ENCODE measurements around the gene CHST13. TPM values are rescaled to one million over a fixed set of nuclear protein-coding genes. Genes with fewer than 3 reads are reported as not detected.

Gene CHST13
- total and polyA plus RNA-seq, 2 donors, result 0.24 to 0.32 TPM

DNA sequence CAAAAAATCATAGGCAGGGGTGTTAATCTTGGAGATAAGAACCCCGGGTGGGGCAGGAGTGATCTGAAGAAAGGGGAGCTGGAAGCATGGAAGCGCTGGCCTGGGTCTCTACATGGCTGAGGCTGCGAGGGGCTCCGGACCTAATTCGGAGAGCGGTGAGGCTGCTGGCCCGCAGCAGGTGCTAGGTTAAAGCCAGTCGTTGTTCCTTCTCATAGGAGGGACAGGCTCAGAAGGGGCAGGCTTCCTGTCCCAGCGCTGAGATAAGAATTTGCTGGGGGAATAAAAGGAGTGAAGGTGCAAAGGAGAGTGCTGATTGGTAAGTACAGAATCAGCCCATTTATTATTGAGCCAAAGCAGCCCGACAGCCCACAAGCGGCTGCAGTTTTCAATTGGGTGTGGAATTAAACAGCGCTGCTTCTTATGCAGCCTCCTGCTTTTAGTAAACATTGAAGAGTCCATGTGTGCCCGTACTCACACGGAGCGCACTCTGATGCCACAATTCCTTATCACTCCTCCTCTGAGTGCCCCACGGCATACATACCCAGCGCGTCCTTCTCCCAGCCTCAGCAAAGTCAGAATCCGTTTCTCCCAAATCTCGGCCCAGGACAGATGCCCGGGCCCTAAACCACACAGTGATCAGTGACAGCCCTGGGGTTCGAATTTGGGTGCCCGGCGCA, 17.1 kb downstream of the CHST13 start:
- no peaks in the 10 kb centered on the region for H3K36me3 ChIP-seq (ENCODE audit: insufficient read depth)
- DNase-seq (ENCODE audit: extremely low spot score), result no peak
- H3K4me1 ChIP-seq (ENCODE audit: insufficient read depth), result no peaks in the 10 kb centered on the region
- WGBS, result 69% methylated on average over 24 of the region's 24 CpGs
- H3K4me3 ChIP-seq (ENCODE audit: low read depth, low read length), result no peak overlapping the region
- H3K27ac ChIP-seq (ENCODE audit: low read depth), result no peak overlapping the region

DNA sequence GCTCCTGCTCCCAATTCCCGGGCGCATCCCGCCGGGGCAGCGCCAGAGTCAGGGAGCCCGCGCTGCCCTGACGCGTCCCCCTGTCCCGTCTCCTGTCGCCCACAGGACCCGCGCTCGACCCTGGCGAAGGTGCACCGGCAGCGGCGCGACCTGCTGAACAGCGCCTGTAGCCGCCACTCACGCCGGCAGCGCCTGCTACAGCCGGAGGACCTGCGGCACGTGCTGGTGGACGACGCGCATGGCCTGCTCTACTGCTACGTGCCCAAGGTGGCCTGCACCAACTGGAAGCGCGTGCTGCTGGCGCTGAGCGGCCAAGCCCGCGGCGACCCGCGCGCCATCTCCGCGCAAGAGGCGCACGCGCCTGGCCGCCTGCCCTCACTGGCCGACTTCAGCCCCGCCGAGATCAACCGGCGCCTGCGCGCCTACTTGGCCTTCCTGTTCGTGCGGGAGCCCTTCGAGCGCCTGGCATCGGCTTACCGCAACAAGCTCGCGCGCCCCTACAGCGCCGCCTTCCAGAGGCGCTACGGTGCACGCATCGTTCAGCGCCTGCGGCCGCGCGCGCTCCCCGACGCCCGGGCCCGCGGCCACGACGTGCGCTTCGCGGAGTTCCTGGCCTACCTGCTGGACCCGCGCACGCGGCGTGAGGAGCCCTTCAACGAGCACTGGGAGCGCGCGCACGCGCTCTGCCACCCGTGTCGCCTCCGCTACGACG, 17.8 kb downstream of the CHST13 start:
- 38% methylated on average over 101 of the region's 101 CpGs for WGBS
- no peaks in the 10 kb centered on the region for H3K36me3 ChIP-seq (ENCODE audit: insufficient read depth)
- no peak overlapping the region for H3K4me3 ChIP-seq (ENCODE audit: low read depth, low read length)
- no peaks in the 10 kb centered on the region for H3K4me1 ChIP-seq (ENCODE audit: insufficient read depth)
- no peak for DNase-seq (ENCODE audit: extremely low spot score)
- H3K27ac ChIP-seq (ENCODE audit: low read depth), result no peak overlapping the region

DNA sequence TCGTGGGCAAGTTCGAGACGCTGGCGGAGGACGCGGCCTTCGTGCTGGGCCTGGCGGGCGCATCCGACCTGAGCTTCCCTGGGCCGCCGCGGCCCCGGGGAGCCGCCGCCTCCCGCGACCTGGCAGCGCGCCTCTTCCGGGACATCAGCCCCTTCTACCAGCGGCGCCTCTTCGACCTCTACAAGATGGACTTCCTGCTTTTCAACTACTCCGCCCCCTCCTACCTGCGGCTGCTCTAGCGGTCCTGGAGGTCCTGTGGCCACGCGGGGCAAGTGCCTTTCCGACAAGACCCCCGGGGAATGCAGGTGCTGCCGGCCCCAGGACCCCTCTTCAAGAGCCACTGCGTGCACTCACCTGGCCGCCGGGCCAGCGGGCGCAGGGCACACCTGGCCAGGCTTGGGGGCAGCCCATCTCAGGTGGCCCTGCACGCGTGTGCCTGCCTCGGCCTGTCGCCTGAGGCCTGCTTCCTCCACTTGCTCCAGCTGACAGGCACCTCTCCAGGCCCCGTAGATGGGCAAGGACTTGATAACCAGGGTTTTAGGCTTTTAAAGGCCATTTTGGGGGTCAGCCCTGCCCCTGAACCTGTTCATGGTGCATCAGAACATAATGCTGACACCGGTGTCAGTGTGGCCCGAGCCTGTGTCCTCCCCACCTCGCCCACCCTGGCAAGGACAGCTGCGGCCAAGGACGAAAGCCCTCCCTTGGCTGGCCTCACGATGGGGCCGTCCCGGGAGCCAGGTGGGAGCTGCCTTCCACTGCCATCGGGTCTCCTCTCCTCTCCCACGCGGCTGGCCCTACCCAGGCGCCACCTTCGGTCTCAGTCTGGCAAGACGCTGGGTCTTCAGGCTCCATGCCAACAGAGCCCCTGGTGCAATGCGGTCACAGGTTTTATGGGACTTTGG, 18.6 kb downstream of the CHST13 start:
- no peaks in the 10 kb centered on the region for H3K36me3 ChIP-seq (ENCODE audit: insufficient read depth)
- DNase-seq (ENCODE audit: extremely low spot score), result no peak
- no peaks in the 10 kb centered on the region for H3K4me1 ChIP-seq (ENCODE audit: insufficient read depth)
- H3K4me3 ChIP-seq (ENCODE audit: low read depth, low read length), result no peak overlapping the region
- no peak overlapping the region for H3K27ac ChIP-seq (ENCODE audit: low read depth)
- WGBS, result 78% methylated on average over 57 of the region's 57 CpGs

DNA sequence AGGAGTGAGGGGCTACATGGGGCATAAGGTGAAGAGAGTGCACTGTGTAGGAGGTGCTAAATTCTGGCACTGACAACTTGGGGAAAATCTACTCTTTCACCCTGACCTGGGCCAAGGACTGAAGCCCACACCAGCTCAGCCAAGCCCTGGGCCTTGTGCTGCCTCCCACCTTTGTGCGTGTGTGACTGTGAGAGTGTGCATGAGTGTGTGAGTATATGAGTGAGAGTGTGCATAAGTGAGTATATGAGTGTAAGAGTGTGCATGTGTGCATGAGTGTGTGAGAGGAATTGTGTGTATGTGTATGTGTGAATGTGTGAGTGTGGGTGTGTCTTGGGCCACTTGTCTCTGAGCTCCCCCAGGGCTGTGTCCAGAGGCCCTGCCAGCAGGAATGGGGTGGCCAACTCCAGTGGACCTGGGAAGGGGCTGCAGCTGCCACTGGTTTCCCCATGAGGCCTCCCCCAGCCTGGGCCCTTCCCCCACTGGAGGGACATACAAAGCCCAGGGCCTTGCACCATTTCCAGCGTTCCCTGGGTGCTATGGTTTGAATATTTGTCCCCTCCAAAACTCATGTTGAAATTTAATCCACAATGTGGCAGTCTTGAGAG, 19.6 kb downstream of the CHST13 start:
- H3K27ac ChIP-seq (ENCODE audit: low read depth), result no peak overlapping the region
- H3K4me3 ChIP-seq (ENCODE audit: low read depth, low read length), result no peak overlapping the region
- DNase-seq (ENCODE audit: extremely low spot score), result no peak
- 91% methylated on average over 2 of the region's 2 CpGs for WGBS
- H3K36me3 ChIP-seq (ENCODE audit: insufficient read depth), result no peaks in the 10 kb centered on the region
- H3K4me1 ChIP-seq (ENCODE audit: insufficient read depth), result no peaks in the 10 kb centered on the region

DNA sequence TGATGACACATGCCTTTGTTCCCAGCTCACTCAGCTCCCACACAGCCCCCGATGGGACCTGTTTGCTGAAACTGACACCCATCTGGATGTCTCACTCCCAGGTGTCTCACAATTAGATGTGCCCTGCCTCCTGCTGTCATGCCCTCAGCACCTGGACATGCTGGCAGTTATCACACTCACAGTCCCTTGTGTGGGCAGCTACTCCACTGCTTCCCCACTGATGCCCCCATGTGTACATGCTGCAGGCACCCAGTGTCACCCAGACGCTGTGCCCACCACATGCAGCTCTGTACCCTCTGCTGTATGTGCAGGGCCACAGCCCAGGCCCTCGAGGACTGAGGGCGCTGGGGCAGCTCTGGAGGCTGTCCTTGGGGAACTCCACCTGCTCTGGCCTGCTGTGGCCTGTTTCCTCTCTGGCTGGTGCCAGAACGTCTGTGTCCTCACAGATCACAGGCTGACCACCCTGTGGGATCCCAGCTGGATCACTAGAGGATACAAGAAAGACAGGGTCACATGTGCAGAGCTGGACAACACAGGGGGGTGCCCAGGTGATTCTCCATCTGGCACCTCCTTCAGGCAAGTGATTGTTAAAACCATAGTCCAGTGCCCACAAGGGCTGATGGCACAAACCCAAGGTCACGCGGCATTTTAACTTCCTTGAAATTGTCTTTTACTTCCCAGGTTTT, 20.8 kb downstream of the CHST13 start:
- H3K4me3 ChIP-seq (ENCODE audit: low read depth, low read length), result no peak overlapping the region
- H3K4me1 ChIP-seq (ENCODE audit: insufficient read depth), result no peaks in the 10 kb centered on the region
- WGBS, result 74% methylated on average over 7 of the region's 7 CpGs
- no peak overlapping the region for H3K27ac ChIP-seq (ENCODE audit: low read depth)
- no peak for DNase-seq (ENCODE audit: extremely low spot score)
- no peaks in the 10 kb centered on the region for H3K36me3 ChIP-seq (ENCODE audit: insufficient read depth)

DNA sequence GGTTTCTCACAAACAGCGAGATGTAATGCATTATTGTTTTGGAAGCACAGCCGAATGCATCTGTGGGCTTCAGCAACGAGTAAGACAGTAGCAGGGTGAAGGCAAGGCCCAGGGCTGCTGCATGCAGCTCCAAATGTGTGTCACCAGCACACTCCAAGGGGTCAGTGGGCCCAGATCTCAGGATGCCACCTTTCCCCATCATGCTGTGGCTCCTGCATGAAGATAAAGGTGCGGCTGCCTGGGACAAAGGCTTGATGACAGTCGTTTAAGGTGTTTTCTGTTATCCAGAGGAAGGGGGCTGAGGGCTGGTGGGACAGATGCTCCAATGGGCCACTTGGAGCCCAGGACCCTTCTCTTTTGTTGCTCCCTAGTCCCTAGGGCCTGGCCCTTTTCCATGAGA, 21.6 kb downstream of the CHST13 start:
- WGBS, result 82% methylated on average over 5 of the region's 5 CpGs

DNA sequence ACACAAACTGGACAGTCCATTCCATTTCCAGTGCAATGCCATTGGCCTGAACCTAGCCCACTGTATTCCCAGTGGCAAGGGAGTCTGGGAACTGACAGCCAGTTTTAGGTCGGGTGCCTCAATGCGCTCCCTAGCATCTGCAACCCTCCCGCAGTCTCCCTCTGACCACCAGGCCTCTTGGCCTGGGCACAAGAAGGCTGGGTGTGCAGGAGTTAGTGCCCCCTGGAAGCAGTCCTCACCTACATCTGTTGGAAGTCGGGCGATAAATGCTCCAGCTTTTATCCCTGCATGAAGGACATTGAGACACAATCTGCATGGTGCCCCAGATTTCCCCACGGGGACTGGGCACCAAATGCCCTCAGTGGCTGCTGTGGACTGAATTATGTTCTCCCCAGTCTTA, 22.1 kb downstream of the CHST13 start:
- no peaks in the 10 kb centered on the region for H3K36me3 ChIP-seq (ENCODE audit: insufficient read depth)
- DNase-seq (ENCODE audit: extremely low spot score), result no peak
- H3K4me3 ChIP-seq (ENCODE audit: low read depth, low read length), result no peak overlapping the region
- H3K27ac ChIP-seq (ENCODE audit: low read depth), result no peak overlapping the region
- H3K4me1 ChIP-seq (ENCODE audit: insufficient read depth), result no peaks in the 10 kb centered on the region
- WGBS, result 93% methylated on average over 6 of the region's 6 CpGs

More for the DNA sequence above, 21.6 kb downstream of the CHST13 start:
- no peaks in the 10 kb centered on the region for H3K4me1 ChIP-seq (ENCODE audit: insufficient read depth)
- no peak overlapping the region for H3K4me3 ChIP-seq (ENCODE audit: low read depth, low read length)
- H3K36me3 ChIP-seq (ENCODE audit: insufficient read depth), result no peaks in the 10 kb centered on the region
- DNase-seq (ENCODE audit: extremely low spot score), result no peak
- no peak overlapping the region for H3K27ac ChIP-seq (ENCODE audit: low read depth)

DNA sequence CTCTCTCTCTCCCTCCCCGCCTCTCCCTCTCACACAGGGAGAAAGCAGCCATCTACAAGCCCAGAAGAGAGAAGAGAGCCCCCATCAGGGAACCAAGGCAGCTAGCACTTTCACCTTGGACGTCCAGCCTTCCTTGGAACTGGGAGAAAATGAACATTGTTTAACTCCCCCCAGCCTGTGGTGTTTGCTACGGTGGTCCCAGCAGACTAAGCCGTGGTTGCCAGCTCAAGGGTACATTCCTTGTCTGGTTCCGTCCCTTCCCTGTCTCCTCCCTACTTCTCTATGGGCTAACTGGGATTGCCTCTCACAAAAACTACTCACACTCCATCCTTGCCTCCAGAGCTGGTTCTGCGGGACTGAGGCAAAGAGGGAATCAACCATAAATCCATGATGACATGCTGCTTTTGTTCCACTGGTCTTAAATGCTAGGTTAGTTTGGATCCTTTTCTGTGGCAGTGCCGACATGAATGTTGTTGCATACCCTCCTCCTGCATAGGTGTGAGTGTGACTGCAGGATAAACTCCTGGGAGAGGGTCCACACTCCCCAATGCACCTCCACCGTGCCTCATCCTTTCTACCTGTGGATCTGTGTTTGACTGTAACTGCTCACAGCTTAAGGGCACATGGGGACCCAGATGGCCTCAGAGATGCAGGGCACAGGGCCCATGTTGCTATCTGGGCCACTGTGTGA, 22.7 kb downstream of the CHST13 start:
- no peaks in the 10 kb centered on the region for H3K36me3 ChIP-seq (ENCODE audit: insufficient read depth)

DNA sequence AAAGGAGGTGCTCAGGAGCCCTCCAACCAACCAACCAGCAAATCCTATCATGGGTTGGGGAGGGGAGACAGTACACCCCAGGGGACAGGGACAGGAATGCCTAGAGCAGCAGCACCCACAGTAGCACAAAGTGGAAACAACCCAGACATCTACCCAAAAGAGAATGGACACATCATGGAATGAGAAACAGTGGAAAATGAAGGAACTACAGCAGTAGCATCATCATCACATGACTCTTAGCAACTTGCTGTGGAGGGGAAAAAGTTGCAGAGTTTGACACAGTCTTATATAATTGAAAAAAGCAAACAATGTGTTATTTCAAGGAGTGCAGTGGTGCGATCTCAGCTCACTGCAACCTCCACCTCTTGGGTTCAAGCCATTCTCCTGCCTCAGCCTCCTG, 23.8 kb downstream of the CHST13 start:
- 95% methylated on average over 1 of the region's 1 CpG for WGBS
- no peaks in the 10 kb centered on the region for H3K4me1 ChIP-seq (ENCODE audit: insufficient read depth)
- DNase-seq (ENCODE audit: extremely low spot score), result no peak
- no peak overlapping the region for H3K27ac ChIP-seq (ENCODE audit: low read depth)
- no peaks in the 10 kb centered on the region for H3K36me3 ChIP-seq (ENCODE audit: insufficient read depth)
- H3K4me3 ChIP-seq (ENCODE audit: low read depth, low read length), result no peak overlapping the region

More for the DNA sequence above, 22.7 kb downstream of the CHST13 start:
- Histone ChIP-seq H3K4me3 (ENCODE audit: low read depth, low read length) (no peak overlapping the region), H3K4me1 (ENCODE audit: insufficient read depth) (no peaks in the 10 kb centered on the region), H3K27ac (ENCODE audit: low read depth) (no peak overlapping the region)
- 65% methylated on average over 8 of the region's 8 CpGs for WGBS
- no peak for DNase-seq (ENCODE audit: extremely low spot score)

DNA sequence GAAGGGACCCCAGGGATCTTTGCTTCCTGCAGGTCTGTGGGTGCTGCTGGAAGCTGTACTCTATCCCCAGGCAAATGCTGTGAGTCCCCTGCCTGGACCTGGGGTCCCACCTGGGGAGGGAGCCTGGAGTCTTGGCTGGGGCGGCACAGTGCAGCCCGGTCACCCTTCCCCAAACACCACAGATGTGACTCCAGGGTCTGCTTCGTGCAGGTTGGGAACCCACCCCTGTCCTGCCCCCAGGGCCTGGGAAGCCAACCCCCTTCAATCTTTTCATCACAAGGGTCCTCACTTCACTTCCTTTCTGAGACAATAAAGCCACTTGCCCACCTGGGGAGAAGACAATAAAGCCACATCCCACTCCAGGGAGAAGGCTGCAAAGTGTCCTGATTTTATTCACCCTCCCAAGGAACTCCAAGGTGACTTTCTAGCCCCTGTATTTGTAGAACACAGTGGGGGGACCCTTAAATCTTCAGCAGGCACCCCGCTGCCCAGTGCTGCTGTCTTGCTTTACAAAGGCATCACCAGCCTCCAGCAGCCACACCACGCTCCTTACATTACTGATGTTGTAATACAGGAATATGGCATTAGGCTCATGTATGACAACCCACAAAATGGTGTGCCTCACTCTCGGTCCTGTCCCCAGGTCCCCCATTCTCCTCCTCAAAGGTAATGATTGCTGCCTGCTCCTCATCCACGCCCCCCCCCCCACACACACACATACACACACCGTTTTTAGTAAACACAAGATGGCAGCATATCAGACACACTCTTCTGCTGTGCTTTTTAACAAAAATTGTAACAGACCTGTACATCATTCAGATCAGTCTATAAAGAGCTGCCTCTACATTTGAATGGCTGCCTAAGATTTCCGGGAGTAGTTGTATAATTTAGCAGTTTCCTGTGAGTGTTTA, 24.9 kb downstream of the CHST13 start:
- Histone ChIP-seq H3K36me3 (ENCODE audit: insufficient read depth) (no peaks in the 10 kb centered on the region), H3K4me3 (ENCODE audit: low read depth, low read length) (no peak overlapping the region), H3K4me1 (ENCODE audit: insufficient read depth) (no peaks in the 10 kb centered on the region), H3K27ac (ENCODE audit: low read depth) (no peak overlapping the region)
- DNase-seq (ENCODE audit: extremely low spot score), result no peak
- WGBS, result 48% methylated on average over 9 of the region's 9 CpGs

DNA sequence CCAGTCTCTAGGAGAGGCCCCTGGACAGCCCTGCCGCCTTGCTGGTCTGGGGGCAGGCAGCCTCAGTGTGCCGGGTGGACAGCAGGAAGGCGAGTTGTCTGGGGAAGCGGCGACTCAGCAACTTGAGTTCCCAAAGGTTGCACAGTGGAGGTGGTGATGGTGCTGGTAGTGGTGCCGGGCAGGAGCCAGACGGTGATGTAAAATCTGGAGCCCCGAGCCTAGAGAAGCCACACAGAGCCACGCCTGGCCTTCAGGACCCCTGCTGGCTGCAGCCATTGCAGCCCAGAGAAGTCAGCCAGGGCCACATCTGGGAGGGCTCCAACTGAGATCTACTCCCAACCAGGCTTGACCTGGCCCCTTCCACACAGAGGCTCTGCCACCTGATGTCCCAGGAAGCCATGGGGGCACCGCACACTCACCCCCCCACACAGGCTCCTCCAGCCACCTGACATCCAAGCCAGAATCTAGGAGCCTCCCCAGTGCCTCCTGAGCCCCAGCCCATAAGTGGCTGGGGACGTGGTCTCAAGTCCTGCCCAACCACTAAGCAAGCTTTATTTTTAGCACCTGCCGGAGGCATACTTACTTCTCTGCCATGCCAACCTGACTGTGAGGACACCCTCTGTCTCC, 26.0 kb downstream of the CHST13 start:
- H3K4me1 ChIP-seq (ENCODE audit: insufficient read depth), result no peaks in the 10 kb centered on the region
- WGBS, result 75% methylated on average over 12 of the region's 12 CpGs
- H3K36me3 ChIP-seq (ENCODE audit: insufficient read depth), result no peaks in the 10 kb centered on the region
- H3K4me3 ChIP-seq (ENCODE audit: low read depth, low read length), result no peak overlapping the region
- H3K27ac ChIP-seq (ENCODE audit: low read depth), result no peak overlapping the region
- no peak for DNase-seq (ENCODE audit: extremely low spot score)

Data from urinary bladder (tissue), 4 donors.